Naive B cell (primary cell): Measurements from ENCODE around the gene STAT4. TPM values are rescaled to one million over a fixed set of nuclear protein-coding genes. Genes with fewer than 3 reads are reported as not detected.

Experiments used
- ATAC-seq, 2 donors: fragments of 150-1000 bp; cut with Tn5 transposase; 2 replicates each; pipeline ENCODE4 v1.10.0; 2021; ENCODE audit warnings: low read depth in 2 of 2, mild to moderate bottlenecking in 2 of 2, moderate library complexity in 2 of 2
- DNase-seq: peaks from one replicate; pipeline ENCODE4 v3.0.0; 2022
- H3K27ac Mint-ChIP-seq, 6 donors: one replicate each; pipeline ENCODE4 v1.8.0; 2020 to 2022; ENCODE audit warnings: mild to moderate bottlenecking in 6 of 6, mixed read lengths in 6 of 6, moderate library complexity in 5 of 6, inconsistent platforms in 2 of 6
- H3K27me3 Mint-ChIP-seq, 3 donors: one replicate each; pipeline ENCODE4 v1.8.0; 2021 to 2022; ENCODE audit warnings: mixed read lengths in 3 of 3, mild to moderate bottlenecking in 1 of 3
- H3K36me3 Mint-ChIP-seq, 2 donors: one replicate each; pipeline ENCODE4 v1.8.0; 2020 to 2022; ENCODE audit warnings: mixed read lengths in 2 of 2, inconsistent platforms in 1 of 2, mild to moderate bottlenecking in 1 of 2
- H3K4me1 Mint-ChIP-seq, 3 donors: one replicate each; pipeline ENCODE4 v1.8.0; 2020 to 2022; ENCODE audit warnings: mixed read lengths in 3 of 3, inconsistent platforms in 1 of 3, mild to moderate bottlenecking in 1 of 3, moderate library complexity in 1 of 3
- H3K4me3 Mint-ChIP-seq, 8 donors: one replicate each; pipeline ENCODE4 v1.8.0; 2020 to 2022; ENCODE audit warnings: mild to moderate bottlenecking in 8 of 8, mixed read lengths in 8 of 8, moderate library complexity in 8 of 8, inconsistent platforms in 2 of 8
- H3K9me3 Mint-ChIP-seq, 7 donors: one replicate each; pipeline ENCODE4 v1.8.0; 2020 to 2022; ENCODE audit warnings: mixed read lengths in 7 of 7, mild to moderate bottlenecking in 5 of 7, inconsistent platforms in 2 of 7, moderate library complexity in 1 of 7
- polyA plus RNA-seq, 6 donors: library from polyadenylated mRNA; unstranded; fragments of 300-500 nt; fragmentation: Illumina TruSeq; gene quantifications; one replicate each; pipeline ENCODE4 v1.2.3, GENCODE V29; 2021; ENCODE audit warnings: low read depth in 6 of 6

Gene STAT4
- polyA plus RNA-seq, 6 donors from 2014 or later, result 0.19 to 2.3 (median 1.2) TPM

DNA sequence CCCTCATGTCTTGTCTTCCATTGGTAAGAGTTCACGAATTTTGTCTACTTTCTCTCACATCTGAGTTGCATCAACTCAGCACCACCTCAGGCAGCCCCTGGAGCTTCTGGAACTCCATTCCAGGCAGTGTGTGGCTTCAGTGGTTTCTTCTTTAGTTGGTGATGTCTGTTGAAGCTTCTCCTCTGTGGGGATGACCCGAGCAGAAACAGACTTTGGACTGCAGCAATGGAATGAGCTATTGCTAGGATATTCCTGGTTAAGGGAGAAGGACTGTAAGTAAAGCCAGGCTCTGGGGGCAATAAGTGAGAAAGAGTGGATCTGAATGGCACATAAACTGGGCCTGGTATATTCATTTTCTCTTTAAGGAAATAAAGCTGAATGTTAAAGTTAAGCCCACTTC is 32.3 kb upstream of the STAT4 start:
- no peaks in the 10 kb centered on the region for H3K36me3 Mint-ChIP-seq
- no peak for DNase-seq

DNA sequence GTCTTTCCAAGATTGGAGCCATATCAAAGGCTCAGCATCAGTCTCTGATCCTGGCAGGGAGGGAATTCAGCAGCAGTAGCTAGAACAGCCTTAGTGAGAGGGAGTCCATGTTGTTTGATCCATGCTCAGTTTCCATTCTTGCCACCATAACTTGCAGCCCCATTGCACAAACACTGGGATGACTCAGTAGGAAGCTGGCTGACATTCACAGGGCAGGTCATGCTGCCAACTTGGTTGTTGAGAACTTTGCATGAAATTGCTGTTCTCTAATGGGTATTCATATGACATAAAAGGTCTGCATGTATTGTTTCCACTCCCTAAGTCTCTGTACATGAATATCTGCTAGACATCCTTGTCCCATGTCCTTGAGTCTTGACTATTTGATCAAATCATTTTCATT is 29.9 kb upstream of the STAT4 start:
- H3K4me3 Mint-ChIP-seq, result no peak overlapping the region
- ATAC-seq (no peak), DNase-seq (no peak)
- H3K36me3 Mint-ChIP-seq, result no peaks in the 10 kb centered on the region
- H3K27ac Mint-ChIP-seq, result no peak overlapping the region
- peaks cover 0 to 6% (median 0%) of the 10 kb centered on the region in 3 donors for H3K4me1 Mint-ChIP-seq
- peaks cover 0 to 7% (median 0%) of the 10 kb centered on the region in 3 donors for H3K27me3 Mint-ChIP-seq
- H3K9me3 Mint-ChIP-seq, result no peaks in the 10 kb centered on the region

More for the DNA sequence above, 32.3 kb upstream of the STAT4 start:
- Mint-ChIP-seq H3K4me1 (no peaks in the 10 kb centered on the region), H3K4me3 (no peak overlapping the region), H3K9me3 (no peaks in the 10 kb centered on the region), H3K27me3 (peaks cover 0 to 7% (median 0%) of the 10 kb centered on the region in 3 donors), H3K27ac (no peak overlapping the region)
- no peak for ATAC-seq

DNA sequence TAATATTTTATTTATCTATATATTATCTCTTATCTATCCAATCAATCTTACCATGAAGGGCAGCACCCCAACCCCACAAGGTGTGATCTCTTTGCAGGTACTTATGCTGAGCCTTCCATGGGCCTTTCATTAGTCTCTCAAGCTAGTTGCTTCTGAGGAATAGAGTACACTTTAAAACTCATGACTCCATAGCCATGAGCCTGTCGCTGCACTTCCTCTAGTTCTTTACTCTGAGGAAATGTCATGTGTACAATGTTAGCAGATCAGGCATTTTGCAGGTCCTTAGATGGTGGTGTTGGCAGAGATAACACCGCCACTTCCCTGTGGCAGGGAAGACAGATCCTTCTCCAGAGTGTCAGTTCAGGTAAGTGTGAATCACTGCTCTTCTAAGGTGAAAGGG is 29.5 kb upstream of the STAT4 start:
- Mint-ChIP-seq H3K36me3 (no peaks in the 10 kb centered on the region), H3K9me3 (no peaks in the 10 kb centered on the region), H3K4me3 (no peak overlapping the region), H3K27me3 (peaks cover 0 to 7% (median 0%) of the 10 kb centered on the region in 3 donors), H3K27ac (no peak overlapping the region), H3K4me1 (peaks cover 0 to 6% (median 0%) of the 10 kb centered on the region in 3 donors)
- ATAC-seq, result no peak
- DNase-seq, result no peak

DNA sequence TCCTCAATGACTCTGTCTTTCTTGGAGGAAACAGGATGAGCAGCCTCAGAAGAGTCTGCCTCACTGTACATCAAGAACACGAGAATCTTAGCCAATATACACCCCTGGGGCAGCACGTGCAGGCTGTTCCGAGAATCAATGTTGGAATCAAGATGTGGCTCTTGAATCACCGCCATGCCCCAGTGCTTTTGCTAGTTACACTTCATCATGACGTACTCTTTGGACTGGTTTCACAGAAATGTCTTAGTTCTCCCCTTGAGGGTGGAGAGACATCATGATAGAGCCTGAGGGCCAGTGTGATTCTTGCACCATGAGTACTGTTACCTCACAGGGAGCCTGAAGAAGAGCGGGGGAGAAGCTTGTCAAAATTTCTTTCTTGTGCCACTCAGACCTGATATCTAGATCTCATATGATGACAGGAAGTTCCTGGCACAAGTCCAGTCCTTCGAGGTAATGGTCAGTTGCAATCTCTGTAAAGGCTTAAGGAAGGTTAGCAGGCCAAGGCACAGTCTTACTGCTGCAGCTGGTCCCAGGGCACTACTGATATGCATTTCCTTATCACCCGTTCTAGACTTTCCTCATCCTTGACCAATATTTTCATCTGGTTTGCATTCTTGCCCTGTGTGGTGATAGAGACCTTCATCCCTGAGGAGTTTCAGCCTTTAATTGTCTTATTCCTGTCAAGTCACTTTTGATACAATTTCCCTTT is 28.2 kb upstream of the STAT4 start:
- no peak overlapping the region for H3K4me3 Mint-ChIP-seq
- no peaks in the 10 kb centered on the region for H3K36me3 Mint-ChIP-seq
- ATAC-seq (no peak), DNase-seq (no peak)
- peaks cover 0 to 6% (median 0%) of the 10 kb centered on the region in 3 donors for H3K4me1 Mint-ChIP-seq
- H3K27me3 Mint-ChIP-seq, result peaks cover 0 to 7% (median 0%) of the 10 kb centered on the region in 3 donors
- no peaks in the 10 kb centered on the region for H3K9me3 Mint-ChIP-seq
- H3K27ac Mint-ChIP-seq, result no peak overlapping the region

DNA sequence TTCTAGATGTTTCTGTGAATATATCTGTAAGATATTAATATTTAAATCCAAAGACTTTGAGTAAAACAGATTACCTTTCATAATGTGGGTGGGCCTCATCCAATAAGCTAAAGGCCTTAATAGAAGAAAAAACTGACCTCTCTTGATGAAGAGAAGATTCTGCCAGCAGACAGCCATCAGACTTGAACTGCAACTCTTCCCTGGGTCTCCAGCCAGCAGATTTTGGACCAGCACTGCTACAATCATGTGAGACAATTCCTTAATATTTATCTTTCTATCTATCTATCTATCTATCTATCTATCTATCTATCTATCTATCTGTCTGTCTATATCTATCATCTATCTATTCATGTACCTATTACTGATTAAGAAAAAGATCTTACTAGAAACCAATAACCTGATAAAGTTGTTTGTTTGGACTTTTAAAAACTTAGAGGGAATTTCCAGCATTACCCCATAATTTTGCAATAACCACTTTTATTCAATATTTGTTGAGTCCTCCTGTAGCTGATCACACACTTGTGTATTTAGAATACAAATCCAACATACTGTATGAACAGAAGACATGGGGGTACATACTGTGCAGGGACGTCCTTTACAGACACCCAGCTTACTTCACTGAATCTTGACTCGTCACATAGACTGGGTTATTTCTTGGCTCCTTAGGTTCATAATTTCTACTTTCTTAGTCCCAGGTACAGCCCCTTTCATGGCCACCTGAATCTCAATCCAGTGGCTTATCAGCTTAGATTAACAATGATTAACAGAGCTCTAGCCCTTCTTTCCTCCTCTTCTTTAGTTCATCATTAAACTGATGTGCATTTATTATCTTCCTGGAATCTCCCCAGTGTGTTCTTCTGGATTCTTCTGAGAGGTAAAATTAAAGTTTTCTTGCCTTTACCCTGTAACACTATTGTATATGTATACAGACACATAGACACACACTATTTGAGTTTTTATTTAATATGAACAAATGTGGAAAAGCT is 27.2 kb upstream of the STAT4 start:
- Mint-ChIP-seq H3K27ac (no peak overlapping the region), H3K4me3 (no peak overlapping the region), H3K36me3 (no peaks in the 10 kb centered on the region), H3K9me3 (no peaks in the 10 kb centered on the region), H3K27me3 (peaks cover 0 to 7% (median 0%) of the 10 kb centered on the region in 3 donors), H3K4me1 (peaks cover 0 to 6% (median 0%) of the 10 kb centered on the region in 3 donors)
- ATAC-seq, result no peak
- no peak for DNase-seq

DNA sequence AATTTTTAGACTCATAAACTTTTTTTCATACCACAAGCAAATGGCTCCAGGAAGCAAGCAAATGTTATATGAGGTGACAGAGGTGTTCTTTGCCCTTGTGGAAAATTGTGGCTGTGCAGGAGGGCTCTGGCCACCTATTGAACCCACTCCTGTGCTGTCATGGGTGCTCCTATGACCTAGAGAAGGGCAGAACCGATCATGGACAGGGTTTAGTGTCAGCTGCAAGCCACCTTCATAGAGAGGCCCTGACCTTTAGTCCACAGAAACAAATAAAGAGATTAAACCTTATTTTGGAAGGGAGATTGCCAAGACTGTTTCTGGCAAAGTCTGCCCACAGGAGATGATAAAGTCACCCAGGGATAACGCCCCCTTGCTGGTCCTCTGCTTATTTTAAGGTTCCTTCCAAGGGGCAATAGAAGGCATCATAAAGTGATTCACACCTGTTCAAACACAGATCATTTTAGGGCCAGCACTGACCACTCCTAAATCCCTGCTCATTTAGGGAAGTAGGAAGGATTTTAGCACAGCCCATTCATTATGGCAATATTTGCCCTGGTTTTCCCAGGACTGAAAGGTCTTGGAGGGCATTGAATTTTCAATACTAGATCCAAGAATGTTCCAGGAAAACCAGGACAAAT is 26.1 kb upstream of the STAT4 start:
- Mint-ChIP-seq H3K27me3 (peaks cover 0 to 7% (median 0%) of the 10 kb centered on the region in 3 donors), H3K4me1 (peaks cover 0 to 6% (median 0%) of the 10 kb centered on the region in 3 donors), H3K27ac (no peak overlapping the region), H3K4me3 (no peak overlapping the region), H3K36me3 (no peaks in the 10 kb centered on the region), H3K9me3 (no peaks in the 10 kb centered on the region)
- ATAC-seq (no peak), DNase-seq (no peak)

DNA sequence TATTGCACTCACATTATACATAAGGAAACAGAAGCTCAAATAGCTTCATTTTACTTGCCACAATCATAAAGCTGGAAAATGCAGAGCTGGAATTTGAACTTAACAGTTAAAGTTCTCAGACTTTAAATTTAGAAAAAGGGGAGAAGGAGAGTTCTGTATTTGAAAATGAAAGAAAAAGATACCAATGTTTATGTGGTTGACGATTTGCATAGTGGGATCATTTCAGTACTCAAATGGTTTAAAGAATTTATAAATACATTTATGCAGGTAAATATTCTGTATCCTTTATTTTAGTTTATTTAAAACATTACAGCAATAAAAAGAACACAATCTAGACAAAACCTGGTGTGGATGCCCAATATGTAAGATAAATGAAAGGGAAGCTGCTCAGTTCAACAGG is 25.5 kb upstream of the STAT4 start:
- no peak for ATAC-seq

DNA sequence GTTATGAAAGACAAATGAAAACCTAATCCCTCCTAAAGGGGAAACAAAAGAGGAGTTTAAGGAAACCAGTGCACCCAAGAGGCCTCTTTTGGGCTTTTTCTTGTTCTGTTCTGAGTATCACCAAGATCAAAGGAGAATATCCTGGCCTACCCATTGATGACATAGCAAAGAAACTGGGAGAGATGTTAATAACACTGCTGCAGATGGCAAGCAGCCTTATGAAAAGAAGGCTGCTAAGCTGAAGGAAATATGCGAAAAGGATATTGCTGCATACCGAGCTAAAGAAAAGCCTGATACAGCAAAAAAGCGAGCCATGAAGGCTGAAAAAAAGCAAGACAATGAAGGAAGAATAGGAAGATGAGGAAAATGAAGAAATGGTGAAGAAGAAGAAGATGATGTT is 23.6 kb upstream of the STAT4 start:
- Mint-ChIP-seq H3K27ac (no peak overlapping the region), H3K36me3 (no peaks in the 10 kb centered on the region), H3K27me3 (peaks cover 0 to 14% (median 4%) of the 10 kb centered on the region in 3 donors), H3K4me1 (peaks cover 0 to 6% (median 0%) of the 10 kb centered on the region in 3 donors), H3K9me3 (no peaks in the 10 kb centered on the region), H3K4me3 (no peak overlapping the region)
- ATAC-seq (no peak), DNase-seq (no peak)

More for the DNA sequence above, 25.5 kb upstream of the STAT4 start:
- peaks cover 0 to 6% (median 0%) of the 10 kb centered on the region in 3 donors for H3K4me1 Mint-ChIP-seq
- no peaks in the 10 kb centered on the region for H3K9me3 Mint-ChIP-seq
- H3K27ac Mint-ChIP-seq, result no peak overlapping the region
- H3K36me3 Mint-ChIP-seq, result no peaks in the 10 kb centered on the region
- no peak for DNase-seq
- H3K27me3 Mint-ChIP-seq, result peaks cover 0 to 7% (median 0%) of the 10 kb centered on the region in 3 donors
- H3K4me3 Mint-ChIP-seq, result no peak overlapping the region

DNA sequence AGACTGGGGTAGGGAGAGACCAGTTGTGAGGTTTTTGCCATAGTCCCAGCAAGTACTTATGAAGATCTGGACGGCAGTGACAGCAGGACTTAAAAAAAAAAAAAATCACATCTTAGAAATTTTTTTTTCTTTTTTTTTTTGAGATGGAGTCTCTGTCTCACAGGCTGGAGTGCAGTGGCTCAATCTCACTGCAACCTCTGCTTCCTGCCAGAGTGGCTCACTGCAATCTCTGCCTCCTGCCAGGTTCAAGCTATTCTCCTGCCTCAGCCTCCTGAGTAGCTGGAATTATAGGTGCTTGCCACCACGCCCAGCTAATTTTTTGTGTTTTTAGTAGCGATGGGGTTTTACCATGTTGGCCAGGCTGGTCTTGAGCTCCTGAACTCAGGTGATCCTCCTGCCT is 22.4 kb upstream of the STAT4 start:
- Mint-ChIP-seq H3K4me3 (no peak overlapping the region), H3K27ac (no peak overlapping the region), H3K27me3 (peaks cover 0 to 8% (median 4%) of the 10 kb centered on the region in 3 donors), H3K9me3 (no peaks in the 10 kb centered on the region), H3K4me1 (peaks cover 0 to 6% (median 0%) of the 10 kb centered on the region in 3 donors), H3K36me3 (no peaks in the 10 kb centered on the region)
- DNase-seq (no peak), ATAC-seq (no peak)

DNA sequence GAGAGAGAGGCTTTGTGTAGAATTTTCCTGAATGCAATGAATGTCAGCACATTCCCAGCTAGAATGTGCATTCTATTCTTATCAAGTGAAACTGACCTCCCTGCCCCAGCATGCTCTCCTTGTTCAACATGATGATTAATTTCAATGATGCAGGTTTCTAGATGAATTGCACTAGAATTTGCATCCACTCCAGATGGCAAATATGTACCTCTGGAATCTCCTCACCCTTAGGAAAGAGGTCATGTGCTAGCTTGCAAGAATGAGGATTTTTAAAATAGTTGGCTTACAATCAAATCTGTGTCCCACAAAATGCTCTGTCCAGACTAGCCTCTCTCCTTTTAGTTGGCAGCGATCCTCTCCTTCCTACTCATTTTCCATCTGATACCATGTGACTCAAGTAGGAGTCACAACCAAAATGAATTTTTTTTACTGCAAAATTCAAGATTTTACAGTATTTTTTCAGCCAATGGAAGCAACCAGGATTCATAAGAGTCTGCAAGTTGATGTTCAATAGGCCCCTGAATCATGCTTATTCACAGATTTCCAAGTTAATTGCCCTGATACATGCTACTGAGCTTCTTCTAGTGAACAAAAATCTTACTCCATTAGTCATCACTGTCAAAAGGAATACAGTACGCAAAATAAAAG is 21.0 kb upstream of the STAT4 start:
- Mint-ChIP-seq H3K9me3 (no peaks in the 10 kb centered on the region), H3K36me3 (no peaks in the 10 kb centered on the region), H3K4me3 (no peak overlapping the region), H3K27ac (no peak overlapping the region), H3K27me3 (peaks cover 0 to 8% (median 4%) of the 10 kb centered on the region in 3 donors), H3K4me1 (peaks cover 0 to 5% (median 0%) of the 10 kb centered on the region in 3 donors)
- ATAC-seq, result no peak
- no peak for DNase-seq

DNA sequence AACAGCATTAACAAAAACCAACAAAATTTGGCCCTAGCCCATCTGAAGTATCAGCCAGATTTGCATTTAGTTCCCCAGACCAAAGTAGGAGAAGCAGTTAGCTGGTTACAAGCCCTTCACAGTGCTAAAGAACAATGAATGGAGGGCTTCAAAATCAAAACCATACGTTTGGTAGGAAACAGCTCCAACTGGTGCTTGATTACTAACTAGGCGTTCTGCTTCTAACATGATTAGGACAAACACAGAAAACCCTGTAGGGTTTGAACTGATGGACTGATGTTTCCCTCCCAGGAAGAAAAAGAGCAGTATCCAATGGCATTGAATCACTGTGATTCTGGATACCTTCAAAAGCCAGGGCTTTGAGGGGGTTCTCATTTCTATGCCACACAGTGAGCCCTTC is 20.5 kb upstream of the STAT4 start:
- ATAC-seq (no peak), DNase-seq (no peak)
- H3K4me1 Mint-ChIP-seq, result peaks cover 0 to 1% (median 0%) of the 10 kb centered on the region in 3 donors
- no peaks in the 10 kb centered on the region for H3K9me3 Mint-ChIP-seq
- H3K27ac Mint-ChIP-seq, result no peak overlapping the region
- H3K36me3 Mint-ChIP-seq, result no peaks in the 10 kb centered on the region
- peaks cover 0 to 8% (median 4%) of the 10 kb centered on the region in 3 donors for H3K27me3 Mint-ChIP-seq
- H3K4me3 Mint-ChIP-seq, result no peak overlapping the region

DNA sequence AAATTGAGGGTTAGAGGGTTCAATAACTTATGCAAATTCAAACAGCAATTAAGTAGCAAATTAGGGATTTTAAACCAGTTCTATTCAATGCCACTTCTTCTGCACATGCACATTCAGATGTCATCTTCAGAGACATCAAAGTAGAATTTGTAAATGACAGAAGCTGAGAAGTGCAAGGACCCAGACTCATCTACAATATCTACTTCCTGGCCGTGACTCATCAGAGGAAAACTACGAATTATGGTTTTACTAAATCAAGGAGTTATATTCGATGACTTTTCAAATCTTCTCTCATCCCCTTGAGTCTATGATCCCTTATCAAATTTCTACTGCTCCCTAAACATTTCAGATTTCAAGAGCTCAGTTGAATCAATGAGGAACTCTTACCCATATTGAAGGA is 20.0 kb upstream of the STAT4 start:
- Mint-ChIP-seq H3K9me3 (no peaks in the 10 kb centered on the region), H3K27me3 (peaks cover 0 to 8% (median 4%) of the 10 kb centered on the region in 3 donors), H3K4me3 (no peak overlapping the region), H3K27ac (no peak overlapping the region), H3K4me1 (no peaks in the 10 kb centered on the region), H3K36me3 (no peaks in the 10 kb centered on the region)
- ATAC-seq (no peak), DNase-seq (no peak)

DNA sequence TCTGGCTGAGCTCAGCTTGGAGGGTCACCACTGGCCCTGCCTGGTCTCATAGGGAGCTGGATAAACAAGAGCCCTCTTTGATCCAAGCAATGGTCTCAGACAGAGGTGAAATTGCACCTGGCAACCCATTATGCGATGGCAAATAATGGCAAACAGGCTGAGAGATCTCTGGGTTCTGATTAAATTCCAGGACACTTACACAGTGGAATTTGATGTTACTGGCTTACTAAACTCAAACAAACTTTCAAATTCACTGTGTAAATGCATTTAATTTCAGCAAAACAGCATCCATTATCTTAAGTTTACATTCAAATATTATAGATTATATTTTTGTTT is 19.5 kb upstream of the STAT4 start:
- Mint-ChIP-seq H3K4me1 (no peaks in the 10 kb centered on the region), H3K27me3 (peaks cover 0 to 8% (median 6%) of the 10 kb centered on the region in 3 donors), H3K9me3 (no peaks in the 10 kb centered on the region), H3K36me3 (no peaks in the 10 kb centered on the region), H3K4me3 (no peak overlapping the region), H3K27ac (no peak overlapping the region)
- DNase-seq (no peak), ATAC-seq (no peak)
